Endothelial cell of umbilical vein (primary cell): ENCODE results near the gene MBIP. TPM values are rescaled to one million over a fixed set of nuclear protein-coding genes. Genes with fewer than 3 reads are reported as not detected.

ENCODE experiments used
- BruUV-seq: library from RNA; stranded (reverse); fragments of 400-500 nt; replicated peaks from 2 replicates; lab custom pipeline; 2021; lab: Mats Ljungman, UMichigan
- CTCF ChIA-PET: fragments of 300-600, 350-600 bp; sonication (Branson Sonifier 250); formaldehyde crosslinking; loops from one replicate; lab custom pipeline; 2021; ENCODE audit warnings: antibody characterized with exemption, inconsistent platforms; lab: Charles Lee
- POLR2A ChIA-PET: fragments of 300-600, 350-600 bp; sonication (Branson Sonifier 250); formaldehyde crosslinking; loops from one replicate; lab custom pipeline; 2021; ENCODE audit warnings: antibody characterized with exemption, inconsistent platforms; lab: Charles Lee
- DNase-seq: peaks from one replicate; pipeline ENCODE4 v3.0.0-alpha.2; 2011; ENCODE audit warnings: low read depth, low spot score
- FAIRE-seq: peaks from 2 replicates; lab custom pipeline; 2011; peaks lifted over from hg19 to GRCh38; lab: Jason Lieb, UNC
- H2AFZ ChIP-seq: 2 replicates; pipeline ENCODE4 v1.6.0; 2012; ENCODE audit warnings: low read depth, low read length, control low read depth, inconsistent platforms
- H3K27ac ChIP-seq: 2 replicates; pipeline ENCODE4 v1.5.1; 2011; ENCODE audit warnings: low read depth, mild to moderate bottlenecking, control low read depth, low read length, moderate library complexity; ENCODE audit not compliant: insufficient read depth
- H3K27me3 ChIP-seq, 2 experiments: 2 replicates each; pipeline versions ENCODE4 v1.6.0 to v1.6.1; 2011; ENCODE audit warnings: low read length in 2 of 2, mixed read lengths in 1 of 2; ENCODE audit not compliant: control insufficient read depth in 2 of 2, insufficient read depth in 2 of 2
- H3K36me3 ChIP-seq, 2 experiments: 2 replicates in 1 of 2; 3 replicates in 1 of 2; pipeline ENCODE4 v1.5.1; 2011; ENCODE audit warnings: low read length in 2 of 2, mild to moderate bottlenecking in 1 of 2, moderate library complexity in 1 of 2; ENCODE audit not compliant: control insufficient read depth in 2 of 2, insufficient read depth in 2 of 2; ENCODE audit errors: extremely low read depth in 1 of 2
- H3K4me1 ChIP-seq: 3 replicates; pipeline ENCODE4 v1.5.1; 2011; ENCODE audit warnings: mild to moderate bottlenecking, low read length; ENCODE audit not compliant: control insufficient read depth, insufficient read depth; ENCODE audit errors: extremely low read depth
- H3K4me2 ChIP-seq: 2 replicates; pipeline ENCODE4 v1.6.1; 2011; ENCODE audit warnings: low read length, control low read depth, mixed read lengths; ENCODE audit not compliant: insufficient read depth
- H3K4me3 ChIP-seq, 3 experiments: fragments of 200-600 bp in 1 of 3; sonication (generic), shearing (Covaris generic) in 1 of 3; replicated peaks in 1 of 3; 2 replicates each; pipeline ENCODE4 v1.5.1; 2011 to 2016; ENCODE audit warnings: control low read depth in 3 of 3, low read length in 3 of 3, mild to moderate bottlenecking in 2 of 3, inconsistent platforms in 1 of 3, low read depth in 1 of 3, moderate library complexity in 1 of 3; ENCODE audit not compliant: insufficient read depth in 1 of 3
- H3K79me2 ChIP-seq: 2 replicates; pipeline ENCODE4 v1.6.0; 2012; ENCODE audit warnings: low read length, inconsistent platforms; ENCODE audit not compliant: control insufficient read depth, insufficient read depth
- H3K9ac ChIP-seq: replicated peaks from 2 replicates; pipeline ENCODE3; 2011; ENCODE audit warnings: low read length, control low read depth; ENCODE audit not compliant: insufficient read depth; ENCODE audit errors: extremely low read depth
- H3K9me1 ChIP-seq: replicated peaks from 3 replicates; pipeline ENCODE4 v1.6.0; 2011; ENCODE audit warnings: mild to moderate bottlenecking, low read length; ENCODE audit not compliant: control insufficient read depth, insufficient read depth; ENCODE audit errors: extremely low read depth
- H3K9me3 ChIP-seq: replicated peaks from 2 replicates; pipeline ENCODE4 v1.5.1; 2012; ENCODE audit warnings: low read length, inconsistent platforms; ENCODE audit not compliant: control insufficient read depth, insufficient read depth
- H4K20me1 ChIP-seq: replicated peaks from 2 replicates; pipeline ENCODE3; 2011; ENCODE audit warnings: mild to moderate bottlenecking, low read length; ENCODE audit not compliant: control insufficient read depth, insufficient read depth; ENCODE audit errors: extremely low read depth
- CTCF ChIP-seq, 2 donors: IDR thresholded peaks; 1 replicate in 1 of 2; 2 replicates in 1 of 2; pipeline ENCODE4 v1.5.1; 2011; ENCODE audit warnings: low read length in 2 of 2, mild to moderate bottlenecking in 2 of 2, moderate library complexity in 2 of 2, control low read depth in 1 of 2, inconsistent platforms in 1 of 2, low read depth in 1 of 2; ENCODE audit not compliant: insufficient read depth in 1 of 2; ENCODE audit errors: extremely low read depth in 1 of 2
- EZH2 ChIP-seq: IDR thresholded peaks from 2 replicates; pipeline ENCODE4 v1.6.1; 2012; ENCODE audit warnings: borderline replicate concordance, low read depth, mild to moderate bottlenecking, moderate library complexity, low read length, inconsistent platforms; ENCODE audit not compliant: severe bottlenecking
- FOS ChIP-seq: IDR thresholded peaks from 2 replicates; pipeline ENCODE4 v1.6.1; 2011; ENCODE audit warnings: mild to moderate bottlenecking, low read length, moderate library complexity, borderline replicate concordance; ENCODE audit not compliant: insufficient read depth
- GATA2 ChIP-seq: IDR thresholded peaks from 2 replicates; pipeline ENCODE4 v1.7.0; 2011; ENCODE audit warnings: low read depth, mild to moderate bottlenecking, moderate library complexity, mixed read lengths, low read length; ENCODE audit not compliant: insufficient read length, insufficient read depth
- JUN ChIP-seq: IDR thresholded peaks from 2 replicates; pipeline ENCODE4 v1.6.1; 2011; ENCODE audit warnings: borderline replicate concordance, low read depth; ENCODE audit not compliant: insufficient read length, insufficient read depth
- MAX ChIP-seq: IDR thresholded peaks from 2 replicates; pipeline ENCODE4 v1.6.1; 2011; ENCODE audit not compliant: insufficient read depth, insufficient read length
- MYC ChIP-seq: IDR thresholded peaks from one replicate; pipeline ENCODE4 v1.6.1; 2011; ENCODE audit warnings: mild to moderate bottlenecking, low read depth, low read length
- POLR2A ChIP-seq: IDR thresholded peaks from 2 replicates; pipeline ENCODE4 v1.6.1; 2012; ENCODE audit warnings: low read depth, mild to moderate bottlenecking, control low read depth, low read length
- POLR2AphosphoS5 ChIP-seq: IDR thresholded peaks from 2 replicates; pipeline ENCODE4 v1.6.1; 2012; ENCODE audit warnings: low read depth, mild to moderate bottlenecking, control low read depth, low read length, moderate library complexity; ENCODE audit not compliant: insufficient read depth
- dilution Hi-C: fragments of 300-500 bp; cut with MboI; formaldehyde crosslinking; loops from one replicate; pipeline ENCODE4 v1.15.0; 2019; ENCODE audit warnings: low sequenced_read_pairs; ENCODE audit not compliant: extremely low pct_ligation_motif_present
- intact Hi-C: fragments of 100-400 bp; cut with micrococcal nuclease; formaldehyde crosslinking; loops from one replicate; pipeline ENCODE4 v1.10.0; 2022
- polyA plus RNA-seq, 4 experiments: library from polyadenylated mRNA; depleted of rRNA in 3 of 4; stranded (reverse) in 3 of 4; unstranded in 1 of 4; fragments of >200 nt; gene quantifications; 2 replicates each; pipeline versions ENCODE4 v1.2.1 to v1.2.3, GENCODE V29; 2011 to 2012; ENCODE audit warnings: missing spikeins in 1 of 4
- total RNA-seq: library from RNA; stranded (reverse); gene quantifications from 2 replicates; pipeline ENCODE4 v1.2.3, GENCODE V29; 2021

MBIP gene
- total and polyA plus RNA-seq, 2 donors (not counting 3 experiments of a cell fraction or from before 2014, with no cell fraction given), result 8.8 to 14.5 TPM

- intact Hi-C loops, result no loop called here
- FAIRE-seq (no peak), DNase-seq (no peak)
- no peak overlapping the region for H3K4me3 ChIP-seq
- BruUV-seq, result no TSS peak
- H3K9me1 ChIP-seq, result no peaks in the 10 kb centered on the region
- no peaks in the 10 kb centered on the region for H3K36me3 ChIP-seq
- ChIA-PET POLR2A (no interaction called here), CTCF (no interaction called here)
- dilution Hi-C loops, result no loop called here
- TF ChIP-seq MYC (no peak), MAX (no peak), JUN (no peak), POLR2AphosphoS5 (no peak), GATA2 (no peak), POLR2A (no peak), FOS (no peak), EZH2 (no peak), CTCF (IDR thresholded peaks at IDR 0.05; ENCODE audit: extremely low read depth in 1 of 2, insufficient read depth in 1 of 2, low read depth in 1 of 2, low read length in 2 of 2) (no peak)
- no peak overlapping the region for H3K27ac ChIP-seq
- no peaks in the 10 kb centered on the region for H4K20me1 ChIP-seq
- H3K4me2 ChIP-seq, result no peak overlapping the region
- no peaks in the 10 kb centered on the region for H3K4me1 ChIP-seq
- no peak overlapping the region for H2AFZ ChIP-seq
- H3K79me2 ChIP-seq, result no peaks in the 10 kb centered on the region
- H3K27me3 ChIP-seq, result peaks cover 0 to 2% of the 10 kb centered on the region in 2 experiments
- no peak overlapping the region for H3K9ac ChIP-seq
- H3K9me3 ChIP-seq, result no peaks in the 10 kb centered on the region
Observed at GRCh38 chr14:36260970-36261640, 59.3 kb downstream of the MBIP start.
